HG03342 (cell line): Measurements from ENCODE around the gene FBXW8.

Source experiments
- ATAC-seq: cut with Tn5 transposase; IDR thresholded peaks from one replicate; pipeline ENCODE4 v1.9.1; 2021; ENCODE audit warnings: mild to moderate bottlenecking, moderate library complexity; ENCODE audit not compliant: unreplicated experiment

FBXW8 gene

GRCh38 chr12:117018276-117018675 is 107.5 kb downstream of the FBXW8 start:
- ATAC-seq: no peak

- ATAC-seq: no peak
Measured at GRCh38 chr12:117018685-117019084, 107.9 kb downstream of the FBXW8 start.

- ATAC-seq: no peak
Measured at GRCh38 chr12:117019866-117020265, 109.1 kb downstream of the FBXW8 start.

- no peak for ATAC-seq
Measured at GRCh38 chr12:117020536-117021220, 109.9 kb downstream of the FBXW8 start.

GRCh38 chr12:117022465-117022864 is 111.7 kb downstream of the FBXW8 start:
- no peak for ATAC-seq

- ATAC-seq: no peak
Measured at GRCh38 chr12:117023998-117024960, 113.5 kb downstream of the FBXW8 start.

GRCh38 chr12:117024961-117025480 is 114.3 kb downstream of the FBXW8 start:
- ATAC-seq: no peak

GRCh38 chr12:117025481-117026151 is 114.9 kb downstream of the FBXW8 start:
- peak; percentile 66 for ATAC-seq

GRCh38 chr12:117026343-117026742 is 115.6 kb downstream of the FBXW8 start:
- no peak for ATAC-seq

- ATAC-seq: no peak
Measured at GRCh38 chr12:117026921-117027250, 116.1 kb downstream of the FBXW8 start.

GRCh38 chr12:117027251-117028086 is 116.7 kb downstream of the FBXW8 start:
- no peak for ATAC-seq

- ATAC-seq: no peak
Measured at GRCh38 chr12:117028254-117028653, 117.5 kb downstream of the FBXW8 start.

GRCh38 chr12:117030187-117030900 is 119.6 kb downstream of the FBXW8 start:
- no peak for ATAC-seq

GRCh38 chr12:117031843-117032592 is 121.3 kb downstream of the FBXW8 start:
- ATAC-seq: no peak

GRCh38 chr12:117032593-117033381 is 122.0 kb downstream of the FBXW8 start:
- no peak for ATAC-seq

- no peak for ATAC-seq
Measured at GRCh38 chr12:117033382-117034221, 122.9 kb downstream of the FBXW8 start.

- ATAC-seq: no peak
Measured at GRCh38 chr12:117034249-117034648, 123.5 kb downstream of the FBXW8 start.
